Common myeloid progenitor, CD34-positive (primary cell): ENCODE results near the gene RNASE11. TPM values are rescaled to one million over a fixed set of nuclear protein-coding genes. Genes with fewer than 3 reads are reported as not detected.

Source experiments
- CTCF ChIA-PET: fragments of 350-600 bp; sonication (Branson Sonifier 250); formaldehyde crosslinking; loops from one replicate; lab custom pipeline; 2021; ENCODE audit warnings: antibody characterized with exemption; lab: Charles Lee
- POLR2A ChIA-PET: fragments of 350-600 bp; sonication (Branson Sonifier 250); formaldehyde crosslinking; loops from one replicate; lab custom pipeline; 2021; ENCODE audit warnings: antibody characterized with exemption; lab: Charles Lee
- DNase-seq, 3 donors: peaks; one replicate each; pipeline versions ENCODE4 v3.0.0 to v3.0.0-alpha.2; 2013
- H3K27ac ChIP-seq, 2 experiments: 1 replicate in 1 of 2; 2 replicates in 1 of 2; pipeline ENCODE4 v1.7.0; 2013; ENCODE audit warnings: inconsistent platforms in 2 of 2, low read length in 2 of 2, mild to moderate bottlenecking in 2 of 2, low read depth in 1 of 2, moderate library complexity in 1 of 2; ENCODE audit not compliant: severe bottlenecking in 2 of 2, insufficient read depth in 1 of 2, poor library complexity in 1 of 2
- H3K27me3 ChIP-seq, 5 experiments: replicated peaks in 2 of 5; 1 replicate in 3 of 5; 2 replicates in 2 of 5; pipeline versions ENCODE4 v1.6.1 to v1.7.0; 2013; ENCODE audit warnings: low read length in 4 of 5, mild to moderate bottlenecking in 2 of 5, moderate library complexity in 2 of 5, inconsistent platforms in 1 of 5; ENCODE audit not compliant: insufficient read depth in 5 of 5, control insufficient read depth in 4 of 5
- H3K36me3 ChIP-seq, 4 experiments: 1 replicate in 2 of 4; 2 replicates in 2 of 4; pipeline versions ENCODE4 v1.6.1 to v1.7.0; 2013; ENCODE audit warnings: low read length in 3 of 4, control low read depth in 1 of 4, mild to moderate bottlenecking in 1 of 4; ENCODE audit not compliant: control insufficient read depth in 4 of 4, insufficient read depth in 4 of 4
- H3K4me1 ChIP-seq, 4 experiments: 1 replicate in 3 of 4; 2 replicates in 1 of 4; pipeline versions ENCODE4 v1.6.1 to v1.7.1; 2013; ENCODE audit warnings: low read length in 3 of 4, mild to moderate bottlenecking in 3 of 4, control low read depth in 1 of 4, inconsistent platforms in 1 of 4, moderate library complexity in 1 of 4; ENCODE audit not compliant: control insufficient read depth in 4 of 4, insufficient read depth in 4 of 4; ENCODE audit errors: control extremely low read depth in 1 of 4
- H3K4me3 ChIP-seq, 7 experiments: 1 replicate in 4 of 7; 2 replicates in 3 of 7; pipeline versions ENCODE4 v1.5.1 to v1.7.0; 2013; ENCODE audit warnings: mild to moderate bottlenecking in 7 of 7, low read length in 6 of 7, moderate library complexity in 6 of 7, inconsistent platforms in 2 of 7, low read depth in 2 of 7, control low read depth in 1 of 7; ENCODE audit not compliant: insufficient read depth in 4 of 7, control insufficient read depth in 1 of 7; ENCODE audit errors: extremely low read depth in 1 of 7
- H3K9me3 ChIP-seq, 5 experiments: 1 replicate in 4 of 5; 2 replicates in 1 of 5; pipeline versions ENCODE4 v1.6.1 to v1.7.1; 2013; ENCODE audit warnings: low read length in 4 of 5, mild to moderate bottlenecking in 2 of 5, inconsistent platforms in 1 of 5, low read depth in 1 of 5, moderate library complexity in 1 of 5; ENCODE audit not compliant: control insufficient read depth in 4 of 5, insufficient read depth in 2 of 5; ENCODE audit errors: control extremely low read depth in 1 of 5
- WGBS: methylation state at CpG from one replicate; pipeline ENCODE4 v1.1.5; 2013; ENCODE audit not compliant: insufficient coverage; 5-methylcytosine and 5-hydroxymethylcytosine counted together
- polyA plus RNA-seq: library from polyadenylated mRNA; unstranded; fragments of 120-200 nt; gene quantifications from one replicate; pipeline ENCODE4 v1.2.1, GENCODE V29; 2013

RNASE11 gene
- polyA plus RNA-seq, result not detected

DNA sequence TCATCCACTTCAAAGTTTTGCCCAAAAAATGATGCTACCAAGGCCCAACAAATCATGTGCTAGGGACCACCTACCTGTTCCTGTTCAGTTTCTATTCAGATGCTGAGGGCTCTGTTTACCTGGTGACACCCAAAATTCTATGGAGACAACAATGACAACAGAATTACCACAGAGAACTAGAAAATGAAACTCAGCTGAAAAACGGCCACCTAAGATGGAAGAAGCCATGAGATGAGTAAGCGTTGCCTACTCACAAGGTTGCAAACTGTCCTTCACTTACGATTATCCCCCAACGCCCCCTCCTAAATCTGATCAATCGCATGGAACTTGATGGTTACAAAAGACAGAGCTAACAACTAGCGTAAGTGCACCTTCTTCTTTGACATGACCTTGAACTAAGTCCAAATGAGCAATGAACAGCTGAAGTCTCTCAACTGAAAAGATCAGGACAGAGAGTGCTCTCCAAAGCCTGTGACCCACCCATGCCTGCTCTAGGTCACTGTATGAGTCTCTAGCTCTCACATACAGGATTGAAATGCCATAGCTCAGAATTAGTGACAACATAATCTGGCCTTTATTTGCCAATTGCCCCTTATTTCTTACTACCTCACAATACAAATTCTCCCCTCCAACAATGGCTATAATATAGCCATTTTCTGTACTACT is at the start of gene RNASE11:
TSS of gene RNASE11 (minus strand) at position 513 of the 666 bp plus-strand sequence.
- peaks cover 0 to 5% (median 2%) of the 10 kb centered on the region in 4 experiments for H3K4me1 ChIP-seq
- no peak for DNase-seq
- ChIA-PET CTCF (interaction anchor here (1.1 to 1.5 kb wide), 3 partner anchors 8 to 103 kb away, joined by 3 to 4 read pairs (median 3); no protein-coding TSS in a partner anchor), POLR2A (no interaction called here)
- H3K27me3 ChIP-seq, result no peaks in the 10 kb centered on the region
- no peaks in the 10 kb centered on the region for H3K36me3 ChIP-seq
- no peak within 1 kb of the TSS for H3K27ac ChIP-seq
- 100% methylated on average over 6 of the region's 6 CpGs for WGBS
- no peak within 1 kb of the TSS for H3K4me3 ChIP-seq
- H3K9me3 ChIP-seq, result peaks cover 0 to 2% (median 0%) of the 10 kb centered on the region in 5 experiments

DNA sequence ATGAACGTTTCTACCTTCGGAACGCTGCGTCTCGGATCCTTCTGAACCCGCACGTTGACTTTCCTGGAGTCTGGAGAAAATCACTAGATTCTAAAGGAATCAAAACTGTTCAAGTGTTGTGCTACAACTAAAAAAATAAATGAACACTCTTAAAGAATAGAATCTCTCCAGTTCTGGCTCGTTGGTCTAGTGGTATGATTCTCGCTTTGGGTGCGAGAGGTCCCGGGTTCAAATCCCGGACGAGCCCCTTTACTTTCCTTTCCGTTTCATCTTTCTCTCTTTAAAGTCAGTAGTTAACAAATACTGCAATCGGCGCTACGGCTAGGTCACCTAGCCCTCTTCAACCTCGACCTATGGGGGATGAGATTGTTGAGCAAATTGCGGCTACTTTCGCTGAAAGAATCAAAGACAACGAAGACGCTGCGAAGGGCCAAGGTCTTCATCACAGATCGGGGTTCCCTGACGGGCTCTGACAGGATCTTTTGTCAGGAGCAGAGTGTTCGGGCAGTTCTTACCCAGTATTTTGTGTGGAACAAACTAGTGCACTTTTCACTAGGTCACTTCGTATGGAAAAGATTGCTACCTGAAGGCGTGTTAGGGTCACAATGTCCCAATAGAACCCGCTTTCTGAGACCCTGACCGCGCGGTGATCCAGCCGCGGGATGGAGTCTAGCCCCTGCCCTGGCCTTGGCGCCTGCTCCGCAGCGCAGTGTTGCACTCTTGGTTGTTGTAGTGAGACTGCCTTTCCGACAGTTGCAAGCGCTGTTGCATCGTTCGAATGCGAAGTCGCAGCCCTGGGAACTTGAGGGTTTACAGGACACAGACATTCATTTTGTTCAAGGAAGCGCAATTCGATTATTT is 45.3 kb upstream of the RNASE11 start:
- POLR2A ChIA-PET, result interaction anchor here (0.7 kb wide), 1 partner anchor 588 kb away, joined by 3 read pairs; no protein-coding TSS in a partner anchor
- Histone ChIP-seq H3K36me3 (no peaks in the 10 kb centered on the region), H3K4me3 (peak overlapping the region; percentile 24 to 89 (median 76)), H3K4me1 (peaks cover 10 to 33% (median 28%) of the 10 kb centered on the region in 4 experiments), H3K27me3 (peaks cover 9 to 51% (median 42%) of the 10 kb centered on the region in 5 experiments), H3K27ac (no peak overlapping the region), H3K9me3 (peaks cover 0 to 10% (median 4%) of the 10 kb centered on the region in 5 experiments)
- peak; percentile 73 to 89 (median 76) for DNase-seq
- CTCF ChIA-PET, result interaction anchor here (1.0 to 2.4 kb wide), 6 partner anchors 10 to 305 kb away, joined by 3 to 12 read pairs (median 5); no protein-coding TSS in a partner anchor
- 9% methylated on average over 35 of the region's 45 CpGs for WGBS

DNA sequence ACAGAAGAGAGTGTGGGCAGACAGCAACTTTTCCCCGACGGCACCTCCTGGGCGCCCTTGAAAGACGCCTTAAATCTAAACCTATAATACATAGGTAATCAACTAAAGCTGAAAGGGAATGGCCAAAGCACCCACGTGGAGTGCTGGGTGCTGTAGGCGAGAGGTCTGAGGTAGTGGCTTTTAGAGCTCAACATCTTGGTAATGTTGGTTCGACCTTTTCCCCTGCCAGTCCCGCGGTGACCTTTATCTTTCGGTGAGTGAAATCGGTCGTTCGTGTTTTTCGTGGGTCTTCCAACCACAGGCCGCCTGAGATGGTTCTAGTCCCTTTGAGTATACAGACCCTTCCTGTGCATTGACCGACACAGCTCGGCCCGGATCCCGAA is 44.6 kb upstream of the RNASE11 start:
- Histone ChIP-seq H3K9me3 (peaks cover 0 to 10% (median 4%) of the 10 kb centered on the region in 5 experiments), H3K4me1 (peaks cover 10 to 33% (median 28%) of the 10 kb centered on the region in 4 experiments), H3K36me3 (no peaks in the 10 kb centered on the region), H3K27me3 (peaks cover 9 to 56% (median 49%) of the 10 kb centered on the region in 5 experiments), H3K27ac (no peak overlapping the region), H3K4me3 (peak overlapping the region; percentile 24 to 89 (median 76))
- ChIA-PET POLR2A (no interaction called here), CTCF (interaction anchor here (0.9 to 2.4 kb wide), 7 partner anchors 10 to 304 kb away, joined by 3 to 12 read pairs (median 5); no protein-coding TSS in a partner anchor)
- DNase-seq, result peak in 1 of 3 donors; percentile 42
- 0% methylated on average over 15 of the region's 19 CpGs for WGBS

DNA sequence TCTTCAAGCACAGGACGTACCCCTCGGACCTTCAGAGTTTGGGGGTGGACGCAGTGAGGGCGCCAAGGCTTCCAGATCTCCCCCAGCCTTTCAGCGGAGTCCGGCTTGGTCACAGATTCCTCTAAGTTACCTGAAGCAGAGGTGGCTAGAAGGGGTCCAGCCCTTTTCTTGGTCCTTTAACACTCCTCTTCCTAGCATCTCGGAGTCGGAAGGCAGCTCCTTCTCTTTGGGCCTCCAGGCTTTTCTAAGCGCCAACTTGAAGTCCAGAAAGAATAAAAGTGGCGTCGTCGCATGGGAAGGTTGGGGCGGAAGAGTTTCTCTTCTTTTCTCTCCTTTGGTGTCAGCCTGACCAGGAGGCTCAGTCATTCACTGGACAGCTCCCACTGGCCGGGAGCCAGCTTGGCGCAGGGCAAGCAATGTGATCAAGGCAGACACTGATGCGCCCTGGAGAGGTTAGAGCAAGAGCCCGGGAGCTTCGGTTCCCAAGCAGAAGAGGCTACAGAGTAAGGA is 44.1 kb upstream of the RNASE11 start:
- CTCF ChIA-PET, result interaction anchor here (0.9 to 2.4 kb wide), 8 partner anchors 9 to 304 kb away, joined by 3 to 12 read pairs (median 4); no protein-coding TSS in a partner anchor
- Histone ChIP-seq H3K9me3 (peaks cover 0 to 10% (median 4%) of the 10 kb centered on the region in 5 experiments), H3K4me3 (peak overlapping the region; percentile 33 to 89 (median 76)), H3K36me3 (no peaks in the 10 kb centered on the region), H3K27me3 (peaks cover 9 to 61% (median 54%) of the 10 kb centered on the region in 5 experiments), H3K4me1 (peaks cover 10 to 33% (median 28%) of the 10 kb centered on the region in 4 experiments), H3K27ac (no peak overlapping the region)
- DNase-seq, result peak in 1 of 3 donors; percentile 35
- POLR2A ChIA-PET, result no interaction called here
- WGBS, result under 1% methylated on average over 13 of the region's 18 CpGs

DNA sequence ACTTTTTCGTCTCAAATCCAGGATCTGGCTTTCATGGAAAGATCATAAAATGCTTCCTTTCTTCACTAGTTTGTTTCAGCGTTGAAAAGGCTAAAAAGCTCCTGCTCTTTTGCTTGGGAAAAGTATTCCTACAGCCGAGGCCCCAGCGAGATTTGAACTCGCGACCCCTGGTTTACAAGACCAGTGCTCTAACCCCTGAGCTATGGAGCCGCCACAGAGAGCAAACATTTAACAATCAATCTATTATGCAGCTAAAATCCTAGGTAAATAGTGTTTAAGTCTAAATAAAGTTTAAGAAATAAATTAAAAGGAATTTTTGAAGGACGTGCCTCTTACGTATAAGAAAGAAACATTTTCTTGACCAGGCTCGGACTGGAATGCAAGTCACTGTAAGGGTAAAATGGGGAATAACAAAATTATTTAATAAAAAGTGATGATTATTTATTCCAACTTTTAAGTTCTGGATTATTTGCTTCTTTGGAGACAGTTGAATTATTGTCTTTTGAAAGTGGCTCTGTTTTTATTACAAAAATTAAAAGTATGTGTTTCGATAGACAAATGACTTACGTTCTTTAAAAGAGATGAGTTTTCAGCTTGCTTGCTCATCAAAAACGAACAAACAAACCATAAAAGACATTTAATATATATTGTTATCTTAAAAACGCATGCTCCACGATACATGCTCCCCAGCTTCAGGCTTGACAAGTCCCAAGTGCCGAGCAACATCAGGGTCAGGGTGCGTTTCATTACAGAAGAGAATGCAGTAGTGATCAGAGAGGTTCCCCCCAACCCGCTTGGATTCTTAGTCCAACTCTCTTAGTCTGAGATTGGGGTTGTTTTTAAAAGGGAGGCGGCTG is 43.5 kb upstream of the RNASE11 start:
- peaks cover 0 to 10% (median 4%) of the 10 kb centered on the region in 5 experiments for H3K9me3 ChIP-seq
- peak; percentile 63 to 76 (median 75) for DNase-seq

More for the DNA sequence above, 43.5 kb upstream of the RNASE11 start:
- 0% methylated on average over 6 of the region's 19 CpGs for WGBS
- H3K4me3 ChIP-seq, result peak overlapping the region; percentile 33 to 89 (median 76)
- CTCF ChIA-PET, result interaction anchor here (0.7 to 2.4 kb wide), 13 partner anchors 10 to 303 kb away, joined by 3 to 12 read pairs (median 4); no protein-coding TSS in a partner anchor
- POLR2A ChIA-PET, result interaction anchor here (1.1 to 1.7 kb wide), 2 partner anchors 18 to 288 kb away, joined by 3 to 4 read pairs; partner anchors contain the start of gene PARP2
- H3K27me3 ChIP-seq, result peaks cover 9 to 62% (median 55%) of the 10 kb centered on the region in 5 experiments
- no peak overlapping the region for H3K27ac ChIP-seq
- peaks cover 10 to 35% (median 31%) of the 10 kb centered on the region in 4 experiments for H3K4me1 ChIP-seq
- H3K36me3 ChIP-seq, result no peaks in the 10 kb centered on the region
